IPS-11a (cell line): Measurements from ENCODE around the gene ABCF1.

Source experiments
- H3K4me3 ChIP-seq: one replicate; pipeline ENCODE4 v1.5.1; 2013; ENCODE audit warnings: low read depth, low read length, control low read depth

ABCF1 gene

GRCh38 chr6:30599625-30600324 is 28.5 kb downstream of the ABCF1 start:
- no peak overlapping the region for H3K4me3 ChIP-seq

- no peak overlapping the region for H3K4me3 ChIP-seq
Measured at GRCh38 chr6:30600451-30600961, 29.3 kb downstream of the ABCF1 start.

GRCh38 chr6:30601436-30601814 is 30.2 kb downstream of the ABCF1 start:
- no peak overlapping the region for H3K4me3 ChIP-seq

GRCh38 chr6:30601815-30602641 is 30.8 kb downstream of the ABCF1 start:
- no peak overlapping the region for H3K4me3 ChIP-seq

GRCh38 chr6:30603961-30604360 is 32.7 kb downstream of the ABCF1 start:
- H3K4me3 ChIP-seq, result no peak overlapping the region

GRCh38 chr6:30610065-30610464 is 38.8 kb downstream of the ABCF1 start:
- H3K4me3 ChIP-seq, result no peak overlapping the region

GRCh38 chr6:30611150-30611855 is 40.1 kb downstream of the ABCF1 start:
- no peak overlapping the region for H3K4me3 ChIP-seq

- H3K4me3 ChIP-seq, result no peak overlapping the region
Measured at GRCh38 chr6:30611856-30612194, 40.6 kb downstream of the ABCF1 start.

GRCh38 chr6:30612213-30612612 is 41.0 kb downstream of the ABCF1 start:
- no peak overlapping the region for H3K4me3 ChIP-seq

GRCh38 chr6:30612687-30613248 is 41.5 kb downstream of the ABCF1 start:
- H3K4me3 ChIP-seq, result no peak overlapping the region

- H3K4me3 ChIP-seq, result no peak overlapping the region
Measured at GRCh38 chr6:30613251-30614043, 42.2 kb downstream of the ABCF1 start.

GRCh38 chr6:30614044-30614842 is 43.0 kb downstream of the ABCF1 start:
- peak overlapping the region; percentile 13 for H3K4me3 ChIP-seq

GRCh38 chr6:30614843-30615218 is 43.6 kb downstream of the ABCF1 start:
- H3K4me3 ChIP-seq, result peak overlapping the region; percentile 100

GRCh38 chr6:30615219-30615957 is 44.1 kb downstream of the ABCF1 start:
- H3K4me3 ChIP-seq, result peak overlapping the region; percentile 100

- peak overlapping the region; percentile 100 for H3K4me3 ChIP-seq
Measured at GRCh38 chr6:30615958-30616810, 44.9 kb downstream of the ABCF1 start.

- peak within 1 kb of the TSS; percentile 100 for H3K4me3 ChIP-seq
Measured at GRCh38 chr6:30616811-30617564, 45.7 kb downstream of the ABCF1 start, which contains the start of gene PPP1R10. PPP1R10 (minus strand) TSS chr6:30617243; CDS start chr6:30609944, 7,299 bp downstream.

- H3K4me3 ChIP-seq, result peak within 1 kb of the TSS; percentile 100
Measured at GRCh38 chr6:30617565-30618269, 46.5 kb downstream of the ABCF1 start, which contains the start of gene MRPS18B. MRPS18B (plus strand) TSS chr6:30617840; CDS start chr6:30617866, 26 bp downstream.
